Testis (tissue), 2 donors: ENCODE data around the gene PDE7B.

Source experiments
- POLR2A ChIP-seq: fragments of 450-650 bp; IDR thresholded peaks from one replicate; pipeline ENCODE4 v1.6.1; 2017; ENCODE audit warnings: antibody characterized with exemption, mild to moderate bottlenecking, moderate library complexity
- TF ChIP-seq, protein P1 (sequence below), 3 experiments: fragments of 450-650 bp in 2 of 3; fragments of 200-600 bp in 1 of 3; sonication (generic) in 1 of 3; IDR thresholded peaks; one replicate each; pipeline ENCODE4 v1.5.1; 2016 to 2019; ENCODE audit warnings: antibody characterized with exemption in 3 of 3, mild to moderate bottlenecking in 2 of 3, moderate library complexity in 1 of 3

DNA sequence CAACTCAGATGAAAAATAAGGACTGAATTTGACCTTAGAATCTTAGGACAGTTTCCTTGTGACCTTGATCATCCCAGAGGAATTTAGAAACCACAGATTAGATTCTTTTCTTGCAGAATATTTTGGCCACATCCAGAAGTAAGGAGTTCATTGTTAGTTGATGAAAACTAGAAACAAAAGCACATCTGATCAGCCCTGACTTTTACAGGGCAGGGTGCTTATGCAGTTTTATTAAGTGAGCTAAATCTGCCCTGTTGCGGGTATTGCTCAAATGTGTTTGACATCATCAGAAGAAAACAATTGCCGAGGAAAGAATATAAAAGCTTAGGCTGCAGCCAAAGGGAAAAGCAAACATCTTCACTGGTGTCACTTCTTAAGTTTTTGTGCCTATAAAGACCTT, 297.8 kb downstream of the PDE7B start:
- TF ChIP-seq, protein P1, sequence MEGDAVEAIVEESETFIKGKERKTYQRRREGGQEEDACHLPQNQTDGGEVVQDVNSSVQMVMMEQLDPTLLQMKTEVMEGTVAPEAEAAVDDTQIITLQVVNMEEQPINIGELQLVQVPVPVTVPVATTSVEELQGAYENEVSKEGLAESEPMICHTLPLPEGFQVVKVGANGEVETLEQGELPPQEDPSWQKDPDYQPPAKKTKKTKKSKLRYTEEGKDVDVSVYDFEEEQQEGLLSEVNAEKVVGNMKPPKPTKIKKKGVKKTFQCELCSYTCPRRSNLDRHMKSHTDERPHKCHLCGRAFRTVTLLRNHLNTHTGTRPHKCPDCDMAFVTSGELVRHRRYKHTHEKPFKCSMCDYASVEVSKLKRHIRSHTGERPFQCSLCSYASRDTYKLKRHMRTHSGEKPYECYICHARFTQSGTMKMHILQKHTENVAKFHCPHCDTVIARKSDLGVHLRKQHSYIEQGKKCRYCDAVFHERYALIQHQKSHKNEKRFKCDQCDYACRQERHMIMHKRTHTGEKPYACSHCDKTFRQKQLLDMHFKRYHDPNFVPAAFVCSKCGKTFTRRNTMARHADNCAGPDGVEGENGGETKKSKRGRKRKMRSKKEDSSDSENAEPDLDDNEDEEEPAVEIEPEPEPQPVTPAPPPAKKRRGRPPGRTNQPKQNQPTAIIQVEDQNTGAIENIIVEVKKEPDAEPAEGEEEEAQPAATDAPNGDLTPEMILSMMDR (IDR thresholded peaks at IDR 0.05) = no peak
- no peak for TF ChIP-seq POLR2A
